ENCODE data around the gene CRELD1.

Gene CRELD1

GRCh38 chr3:9965200-9965875, 31.7 kb downstream of the CRELD1 start:
- DNase-seq = no peak

GRCh38 chr3:9966841-9967240, 33.2 kb downstream of the CRELD1 start:
- no peak for DNase-seq

GRCh38 chr3:9969632-9970019, 36.0 kb downstream of the CRELD1 start:
- no peak for DNase-seq

GRCh38 chr3:9970020-9970652, 36.5 kb downstream of the CRELD1 start:
- no peak for DNase-seq

- no peak for DNase-seq
These were observed 43.4 kb downstream of the CRELD1 start for GRCh38 chr3:9976721-9977709.

- DNase-seq = no peak
These were observed 45.2 kb downstream of the CRELD1 start for GRCh38 chr3:9978710-9979305.

- no peak for DNase-seq
These were observed 46.6 kb downstream of the CRELD1 start for GRCh38 chr3:9980251-9980650.

- DNase-seq = no peak
These were observed 52.6 kb downstream of the CRELD1 start for GRCh38 chr3:9986230-9986725.

- DNase-seq = no peak
These were observed 60.6 kb downstream of the CRELD1 start for GRCh38 chr3:9994086-9994844.

Measured in eye (tissue), 1 donor.